Activated CD4-positive, alpha-beta T cell treated with anti-CD3 and anti-CD28 coated beads, Interleukin-2, amount 50 U/mL, for 4 hours (primary cell): ENCODE data around the gene CAPZA1.

Experiments
- DNase-seq, 2 experiments: peaks; one replicate each; pipeline ENCODE4 v3.0.0-alpha.2; 2020

Gene CAPZA1

DNA sequence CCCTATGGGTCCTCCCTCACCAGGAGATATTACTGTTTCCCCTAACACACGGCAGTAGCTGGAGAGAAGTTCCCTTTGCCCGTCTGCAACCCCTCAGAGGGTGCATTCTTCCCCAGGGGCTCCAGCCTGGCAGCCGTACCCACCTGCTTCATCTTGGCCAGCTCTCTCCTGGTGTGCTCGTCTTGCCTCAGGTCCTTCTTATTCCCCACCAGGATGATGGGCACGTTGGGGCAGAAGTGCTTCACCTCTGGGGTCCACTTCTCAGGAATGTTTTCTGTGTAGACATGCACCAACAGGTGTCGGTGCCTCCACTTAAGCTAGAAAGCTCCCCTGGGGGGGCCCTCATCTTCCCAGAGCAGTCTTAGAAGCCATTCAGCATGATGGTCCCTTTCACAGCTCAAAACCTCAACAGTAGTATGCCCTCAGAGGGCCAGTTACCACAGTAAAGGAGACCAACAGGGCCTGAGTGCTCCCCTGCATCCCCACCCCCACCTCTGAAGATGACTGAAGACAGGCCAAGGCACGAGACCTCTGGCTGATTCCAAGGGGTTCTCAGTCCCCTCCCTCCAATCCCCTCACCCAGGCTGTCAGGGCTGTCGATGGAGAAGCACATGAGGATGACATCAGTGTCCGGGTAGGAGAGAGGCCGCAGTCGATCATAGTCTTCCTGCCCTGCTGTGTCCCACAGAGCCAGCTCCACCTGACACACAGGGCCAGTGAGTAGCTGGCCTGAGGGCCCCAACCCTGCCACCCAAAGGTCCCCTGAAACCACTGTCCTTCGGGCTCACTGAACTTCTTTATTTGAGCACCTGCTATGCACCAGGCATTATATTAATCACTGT is 83.0 kb downstream of the CAPZA1 start:
- no peak for DNase-seq

DNA sequence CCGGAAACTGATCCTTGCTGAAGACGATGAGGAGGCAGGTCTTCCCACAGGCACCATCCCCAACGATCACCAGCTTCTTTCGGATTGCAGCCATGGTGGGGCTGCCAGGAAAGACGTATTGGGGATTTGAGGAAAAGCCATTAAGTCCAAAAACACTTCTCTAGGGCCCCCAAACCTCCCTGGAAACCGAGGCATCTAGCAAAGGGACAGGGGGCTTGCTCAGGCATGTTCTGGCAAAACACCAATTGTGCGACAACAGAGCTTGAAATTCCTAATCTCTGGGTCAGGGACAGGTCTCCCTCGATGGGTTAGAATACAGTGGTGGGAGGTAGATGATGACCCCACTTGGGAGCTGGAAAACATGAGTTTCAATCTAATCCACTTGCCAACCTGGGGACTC is 84.1 kb downstream of the CAPZA1 start:
- DNase-seq: no peak

- no peak for DNase-seq
Measured at GRCh38 chr1:112704391-112704933, 84.8 kb downstream of the CAPZA1 start.

DNA sequence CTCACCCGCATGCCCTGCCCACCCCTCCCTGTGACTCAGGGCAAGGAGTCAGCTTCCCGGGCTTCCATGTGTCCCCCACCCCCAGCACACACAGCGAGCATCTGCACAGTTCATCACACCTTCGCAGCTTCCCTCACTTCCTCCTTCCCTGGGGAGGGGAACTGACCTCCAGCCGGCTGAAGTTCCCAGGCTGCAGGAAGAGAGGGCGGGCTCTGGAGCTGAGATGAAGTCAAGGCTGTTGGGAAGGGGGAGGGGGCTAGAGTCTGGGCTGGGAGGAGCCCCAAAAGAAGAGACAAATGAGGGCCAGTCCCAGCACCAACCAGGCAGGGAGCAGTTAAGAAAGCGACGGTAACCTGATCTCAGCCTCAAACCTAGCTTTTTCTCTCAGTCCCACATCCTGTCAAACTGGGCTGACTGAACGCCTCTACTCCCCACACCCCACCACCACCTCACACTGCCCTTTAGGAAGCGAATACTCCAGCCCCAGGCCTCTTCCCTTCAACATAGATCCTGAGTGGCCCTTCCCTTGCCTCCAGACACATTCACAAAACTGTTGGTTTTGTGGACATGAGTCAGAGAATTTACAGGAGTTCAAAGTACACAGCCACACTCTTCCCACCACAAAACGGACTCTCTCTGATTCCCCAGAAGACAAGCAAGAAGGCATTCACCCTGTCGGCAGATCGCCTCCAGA is 85.4 kb downstream of the CAPZA1 start:
- DNase-seq: no peak

DNA sequence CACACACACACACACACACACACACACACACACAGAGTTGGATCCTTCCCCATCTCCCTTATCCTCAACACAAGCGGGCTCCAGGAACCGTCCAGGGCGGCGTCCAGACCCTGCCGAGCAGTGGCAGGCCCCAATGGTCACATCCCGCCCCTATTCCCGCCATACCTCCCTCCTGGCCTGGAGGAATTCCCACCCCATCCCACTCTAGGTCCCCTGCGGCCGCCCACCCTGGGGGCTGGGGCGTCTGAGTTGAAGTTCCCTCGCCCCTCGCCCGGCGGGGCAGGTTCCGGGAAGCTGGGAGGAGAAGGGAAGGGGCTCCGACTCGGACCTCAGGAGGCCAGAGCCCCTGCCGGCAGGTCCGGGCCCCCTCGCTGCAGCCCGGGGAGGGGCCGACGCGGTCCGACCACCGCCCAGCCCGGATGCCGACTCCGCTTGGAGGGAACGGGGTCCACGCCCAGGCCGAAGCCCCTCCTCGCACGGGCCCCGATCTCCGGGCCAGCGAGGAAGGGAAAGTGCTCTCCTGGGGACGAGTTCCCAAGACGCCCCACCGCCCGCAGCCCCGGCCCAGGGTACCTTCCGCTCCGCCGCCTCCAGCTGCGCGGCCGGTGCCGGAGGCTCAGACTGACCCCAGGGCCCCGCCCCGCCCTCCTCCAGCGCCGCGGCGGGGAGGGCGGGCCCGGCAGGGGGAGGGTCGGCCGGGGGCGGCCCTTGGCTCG is 87.0 kb downstream of the CAPZA1 start, which contains the start of gene RHOC:
Gene RHOC (minus strand): TSS at position 623 of the 716 bp plus-strand sequence. CDS start 3,328 bp downstream, outside the sequence.
- no peak for DNase-seq

- DNase-seq: peak; percentile 36 to 54
Measured at GRCh38 chr1:112707221-112708001, 87.8 kb downstream of the CAPZA1 start.

DNA sequence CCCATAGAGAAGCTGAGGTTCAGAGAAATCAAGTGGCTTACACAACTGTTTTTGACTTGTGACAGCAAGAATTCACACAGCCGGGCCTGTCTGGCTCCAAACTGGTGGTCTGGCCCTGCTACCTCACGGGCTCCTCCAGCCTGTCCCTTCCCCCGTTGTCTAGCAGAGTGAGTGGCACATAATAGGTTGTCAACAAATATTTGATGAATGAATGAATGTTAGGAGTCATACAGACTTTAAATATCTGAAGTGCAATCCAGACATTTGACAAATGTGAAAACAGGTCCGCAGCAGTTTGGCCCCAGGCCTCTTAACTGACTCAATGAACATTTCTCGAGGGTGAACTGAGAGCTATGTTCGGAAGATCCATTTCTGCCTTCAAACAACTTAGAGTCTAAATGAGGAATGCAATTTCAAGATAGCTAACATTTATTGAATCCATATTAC is 88.4 kb downstream of the CAPZA1 start:
- DNase-seq: no peak

DNA sequence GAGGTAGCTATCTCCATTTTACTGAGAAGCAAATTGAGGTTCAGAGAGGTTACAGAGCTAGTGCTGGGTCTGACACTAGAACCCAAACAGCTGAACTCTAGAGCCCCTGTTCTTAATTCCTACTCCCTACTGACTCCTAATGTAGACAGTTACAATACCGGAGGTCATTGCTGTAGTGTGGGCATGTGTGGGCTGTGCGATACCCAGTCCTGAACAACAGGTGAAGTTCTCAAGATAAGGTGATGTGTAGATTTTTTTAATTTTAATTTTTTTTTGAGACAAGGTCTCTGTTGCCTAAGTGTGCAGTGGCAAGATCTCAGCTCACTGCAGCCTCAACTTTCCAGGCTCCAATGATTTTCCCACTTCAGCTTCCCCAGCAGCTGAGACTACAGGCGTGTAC is 88.9 kb downstream of the CAPZA1 start:
- no peak for DNase-seq

- no peak for DNase-seq
Measured at GRCh38 chr1:112710159-112710558, 90.5 kb downstream of the CAPZA1 start.

GRCh38 chr1:112710586-112710985 is 91.0 kb downstream of the CAPZA1 start:
- DNase-seq: no peak

GRCh38 chr1:112711041-112711440 is 91.4 kb downstream of the CAPZA1 start:
- DNase-seq: no peak

GRCh38 chr1:112711670-112712069 is 92.0 kb downstream of the CAPZA1 start:
- no peak for DNase-seq

GRCh38 chr1:112712191-112712590 is 92.6 kb downstream of the CAPZA1 start:
- DNase-seq: no peak

DNA sequence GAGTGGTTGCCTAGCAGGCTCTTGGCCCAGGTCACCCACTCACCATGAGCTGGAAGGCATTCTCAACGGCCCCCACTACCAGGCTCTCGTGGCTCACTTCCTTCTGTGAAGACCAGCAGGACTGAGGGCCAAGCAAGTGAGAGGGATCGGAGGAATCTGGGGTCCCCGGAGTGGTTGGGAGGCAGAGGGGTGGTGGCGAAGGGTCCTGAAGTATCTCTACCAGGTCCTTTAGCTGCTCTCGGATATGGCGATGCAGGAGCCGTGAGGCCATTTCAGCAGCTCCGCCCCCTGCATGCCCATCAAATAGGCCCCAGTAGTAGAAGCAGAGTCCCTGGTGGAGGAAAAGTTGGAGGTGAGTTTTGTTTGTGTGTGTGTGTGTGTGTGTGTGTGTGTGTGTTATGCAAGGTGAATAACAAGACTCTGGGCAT is 93.1 kb downstream of the CAPZA1 start:
- DNase-seq: no peak

- DNase-seq: no peak
Measured at GRCh38 chr1:112713466-112714312, 94.1 kb downstream of the CAPZA1 start.

DNA sequence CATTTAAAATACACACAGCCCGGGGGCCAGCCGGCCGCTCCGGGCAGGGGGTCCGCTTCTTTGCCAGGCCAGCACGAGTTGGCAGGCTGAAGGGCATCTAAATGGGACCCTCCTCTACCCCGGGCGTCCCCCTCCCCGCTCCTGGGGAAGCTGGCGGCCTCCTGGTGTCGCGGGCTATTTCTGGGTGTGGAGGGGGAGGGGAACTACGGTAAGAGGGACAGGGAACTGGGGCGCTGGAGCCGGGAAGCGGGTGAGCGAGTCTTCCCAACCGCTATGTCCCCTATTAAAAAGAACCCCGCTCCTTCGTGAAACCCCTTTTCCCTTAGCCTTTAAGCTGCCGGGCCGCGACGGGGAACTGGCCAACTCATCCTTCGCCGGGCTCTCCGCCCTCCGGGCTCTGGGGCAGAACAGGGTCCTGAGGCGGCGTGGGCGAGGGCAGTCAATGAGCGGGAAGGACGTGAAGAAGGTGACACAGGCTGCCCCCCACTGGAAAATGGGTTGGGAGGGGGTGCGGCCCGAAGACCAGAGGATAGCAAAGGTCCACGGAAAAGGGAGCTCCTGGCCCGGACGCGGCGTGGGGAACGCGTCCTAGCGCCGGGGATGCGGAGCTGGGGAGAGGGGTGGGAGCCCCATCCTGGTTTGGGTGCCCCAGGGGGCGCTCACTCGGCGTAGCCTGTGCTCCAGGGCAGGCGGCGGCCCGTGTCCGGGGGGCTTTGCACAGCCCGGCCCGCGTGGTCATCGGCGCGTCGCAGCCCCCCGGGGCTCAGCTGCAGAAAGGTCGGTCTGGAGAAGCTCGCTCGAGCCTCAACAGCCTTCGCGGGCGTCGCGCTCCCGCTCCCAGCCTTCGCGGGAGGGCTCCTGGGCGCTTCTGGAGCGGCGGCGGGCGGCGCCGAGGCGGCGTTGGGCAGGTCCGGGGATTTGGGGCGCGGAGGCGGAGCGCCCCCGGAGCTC is 95.0 kb downstream of the CAPZA1 start:
- DNase-seq: no peak

- peak; percentile 97 to 98 for DNase-seq
Measured at GRCh38 chr1:112715264-112716053, 95.8 kb downstream of the CAPZA1 start, which contains the start of gene PPM1J. Gene PPM1J, minus strand, starts transcription at chr1:112715332. Its CDS starts 31 bp downstream, at chr1:112715301.

DNA sequence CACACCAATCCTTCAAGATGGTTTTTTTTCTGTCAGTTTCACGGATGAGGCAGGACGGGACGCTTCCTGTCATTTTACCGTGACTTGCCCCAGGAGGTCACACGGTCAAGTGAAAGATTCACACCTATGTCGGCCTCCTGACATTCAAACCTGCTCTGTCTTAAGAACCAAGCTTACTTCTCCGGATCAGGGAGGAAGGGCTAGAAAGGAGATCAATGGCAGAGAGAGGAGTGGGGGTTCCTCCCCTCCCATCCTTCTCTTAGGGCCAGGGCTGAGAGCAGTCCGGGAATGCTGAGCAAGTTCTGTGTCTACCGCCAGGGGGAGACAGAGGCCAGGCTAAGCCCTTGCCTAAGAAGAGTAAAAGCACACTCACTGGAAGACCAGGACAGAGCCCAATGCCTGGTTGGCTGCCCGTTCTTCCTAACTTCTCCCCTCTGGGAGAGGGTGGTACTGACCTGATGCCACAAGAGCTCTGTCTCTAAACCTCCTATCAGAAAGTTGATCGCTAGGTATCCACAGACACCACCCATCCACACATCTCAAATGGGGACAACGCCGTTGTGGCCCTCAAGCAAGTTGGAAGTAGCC is 96.6 kb downstream of the CAPZA1 start:
- peak; percentile 75 to 76 for DNase-seq
